Left ventricle myocardium inferior (tissue), 1 donor: Measurements from ENCODE around the gene ZNF208. TPM values are rescaled to one million over a fixed set of nuclear protein-coding genes. Genes with fewer than 3 reads are reported as not detected.

Experiments
- DNase-seq: peaks from one replicate; pipeline ENCODE4 v3.0.0-alpha.2; 2020
- H3K27ac ChIP-seq: fragments of 200-600 bp; replicated peaks from 2 replicates; pipeline ENCODE4 v1.8.0; 2021
- H3K27me3 ChIP-seq: fragments of 200-600 bp; 2 replicates; pipeline ENCODE4 v1.8.0; 2021; ENCODE audit warnings: low read depth
- H3K36me3 ChIP-seq: fragments of 200-600 bp; 2 replicates; pipeline ENCODE4 v1.8.0; 2021
- H3K4me1 ChIP-seq: fragments of 200-600 bp; 2 replicates; pipeline ENCODE4 v1.8.0; 2021
- H3K4me3 ChIP-seq: fragments of 200-600 bp; 2 replicates; pipeline ENCODE4 v1.8.0; 2021; ENCODE audit warnings: mild to moderate bottlenecking, moderate library complexity
- H3K9me3 ChIP-seq: fragments of 200-600 bp; replicated peaks from 2 replicates; pipeline ENCODE4 v1.8.0; 2021
- CTCF ChIP-seq: fragments of 200-600 bp; IDR thresholded peaks from 2 replicates; pipeline ENCODE4 v1.8.0; 2021; ENCODE audit warnings: antibody characterized with exemption, mild to moderate bottlenecking, borderline replicate concordance
- intact Hi-C: fragments of 100-400 bp; cut with micrococcal nuclease; formaldehyde crosslinking; loops from one replicate; pipeline ENCODE4 v1.11.0; 2022
- total RNA-seq: library from RNA; stranded (reverse); fragmentation: NEBNext Ultra II Directional; extraction: Animal tissue kit (Norgen Biotek cat#: 25700); gene quantifications from one replicate; pipeline ENCODE4 v1.2.1, GENCODE V29; 2021
- donor health status: DM: no; HTN: yes; CAD: no; lungs with severe emphysema.

Gene ZNF208
- total RNA-seq, 1 donor from 2014 or later, result 43.3 TPM

- intact Hi-C loops, result no loop called here
- H3K9me3 ChIP-seq, result peaks cover 59% of the 10 kb centered on the region
Observed at GRCh38 chr19:21921691-21922180, 89.0 kb downstream of the ZNF208 start.

DNA sequence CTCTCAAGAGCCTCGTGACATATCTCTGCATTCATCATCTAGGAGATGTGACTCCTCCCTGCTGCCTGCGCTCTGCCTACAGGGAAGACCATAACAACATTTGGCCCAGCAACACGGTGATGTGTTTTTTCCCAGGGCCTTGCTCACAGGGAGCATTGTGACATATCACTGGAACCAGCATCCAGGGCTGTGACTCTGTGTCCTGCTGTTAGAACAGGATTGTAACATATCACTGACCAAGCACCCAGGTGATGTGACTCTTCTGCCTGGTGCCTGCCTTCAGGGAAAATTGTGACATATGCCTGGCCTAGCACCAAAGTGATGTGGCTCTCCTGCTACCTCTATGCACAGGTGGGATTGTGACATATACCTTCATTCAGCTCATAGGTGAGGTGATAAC is 95.3 kb downstream of the ZNF208 start:
- Histone ChIP-seq H3K36me3 (no peaks in the 10 kb centered on the region), H3K9me3 (peaks cover 64% of the 10 kb centered on the region), H3K27ac (no peak overlapping the region), H3K4me1 (no peaks in the 10 kb centered on the region), H3K27me3 (no peaks in the 10 kb centered on the region), H3K4me3 (no peak overlapping the region)
- no peak for DNase-seq
- no peak for TF ChIP-seq CTCF
- intact Hi-C loops, result no loop called here

More at GRCh38 chr19:21921691-21922180, 89.0 kb downstream of the ZNF208 start:
- no peak for TF ChIP-seq CTCF
- Histone ChIP-seq H3K4me1 (no peaks in the 10 kb centered on the region), H3K4me3 (no peak overlapping the region), H3K27ac (no peak overlapping the region), H3K36me3 (no peaks in the 10 kb centered on the region), H3K27me3 (no peaks in the 10 kb centered on the region)
- DNase-seq, result no peak

DNA sequence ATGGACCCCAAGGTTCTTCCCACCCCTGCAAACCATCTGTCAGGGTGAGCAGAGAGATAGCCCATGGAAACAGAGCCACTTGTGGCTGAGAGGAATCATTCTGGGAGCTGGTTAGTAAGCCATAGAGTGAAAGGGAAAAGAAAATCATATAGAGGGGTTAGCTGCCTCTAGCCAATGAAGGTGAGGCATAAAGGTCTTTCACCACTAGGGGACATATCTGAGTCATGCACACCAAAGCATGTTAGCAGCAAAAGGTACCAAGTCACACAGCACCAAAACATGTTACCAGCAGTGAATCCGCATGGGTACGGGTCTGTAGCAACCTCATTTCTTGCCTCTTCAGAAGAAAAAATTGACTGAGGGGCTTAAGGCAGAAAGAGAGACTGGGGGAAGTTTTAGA is 98.1 kb downstream of the ZNF208 start:
- no peaks in the 10 kb centered on the region for H3K36me3 ChIP-seq
- intact Hi-C loops, result no loop called here
- no peaks in the 10 kb centered on the region for H3K4me1 ChIP-seq
- TF ChIP-seq CTCF, result no peak
- DNase-seq, result no peak
- no peak overlapping the region for H3K27ac ChIP-seq
- no peak overlapping the region for H3K4me3 ChIP-seq
- H3K9me3 ChIP-seq, result peaks cover 39% of the 10 kb centered on the region
- no peaks in the 10 kb centered on the region for H3K27me3 ChIP-seq

DNA sequence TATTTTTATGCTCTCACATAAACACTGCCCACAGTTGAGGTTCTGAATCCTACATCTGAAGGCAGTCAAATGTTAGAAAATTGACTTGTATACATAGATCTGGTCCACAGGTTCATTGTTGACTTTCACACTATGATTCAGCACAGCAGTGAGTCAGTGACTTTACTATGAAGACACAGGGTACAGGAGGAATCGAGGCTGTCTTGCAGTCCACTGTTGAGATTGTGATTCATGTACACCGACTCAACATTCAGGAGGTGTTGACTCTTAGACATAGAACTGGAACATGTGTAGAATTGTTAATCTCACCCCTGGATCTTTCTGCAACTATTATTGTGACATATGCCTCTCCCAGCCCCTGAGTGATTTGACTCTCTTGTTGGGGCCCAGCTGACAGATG is 100.4 kb downstream of the ZNF208 start:
- intact Hi-C loops, result no loop called here
- H3K27ac ChIP-seq, result no peak overlapping the region
- no peak for TF ChIP-seq CTCF
- peaks cover 24% of the 10 kb centered on the region for H3K9me3 ChIP-seq
- no peaks in the 10 kb centered on the region for H3K4me1 ChIP-seq
- H3K4me3 ChIP-seq, result no peak overlapping the region
- no peak for DNase-seq
- no peaks in the 10 kb centered on the region for H3K36me3 ChIP-seq
- no peaks in the 10 kb centered on the region for H3K27me3 ChIP-seq

DNA sequence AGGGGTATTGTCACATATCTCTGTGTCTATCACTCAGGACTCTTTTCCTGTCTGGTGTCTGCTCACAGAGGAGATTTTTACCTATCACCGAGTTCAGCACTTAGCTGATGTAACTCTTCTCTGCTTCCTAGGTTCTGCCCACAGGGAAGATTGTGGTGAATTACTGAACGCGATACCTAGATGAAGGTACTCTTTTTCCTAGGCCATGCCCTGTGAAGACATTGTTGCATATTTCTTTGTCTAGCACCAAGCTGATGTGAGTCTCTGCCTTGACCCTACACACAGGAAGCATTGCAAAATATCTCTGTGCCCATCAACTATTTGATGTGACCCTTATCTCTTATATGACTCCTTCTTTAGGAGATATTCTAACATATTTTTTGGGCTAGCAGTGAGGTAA is 102.7 kb downstream of the ZNF208 start:
- no peaks in the 10 kb centered on the region for H3K36me3 ChIP-seq
- intact Hi-C loops, result no loop called here
- H3K9me3 ChIP-seq, result peaks cover 17% of the 10 kb centered on the region
- H3K27me3 ChIP-seq, result no peaks in the 10 kb centered on the region
- no peak for DNase-seq
- no peaks in the 10 kb centered on the region for H3K4me1 ChIP-seq
- TF ChIP-seq CTCF, result no peak
- no peak overlapping the region for H3K27ac ChIP-seq
- no peak overlapping the region for H3K4me3 ChIP-seq

- Histone ChIP-seq H3K27ac (no peak overlapping the region), H3K27me3 (no peaks in the 10 kb centered on the region), H3K4me3 (no peak overlapping the region), H3K36me3 (no peaks in the 10 kb centered on the region), H3K4me1 (no peaks in the 10 kb centered on the region), H3K9me3 (peaks cover 15% of the 10 kb centered on the region)
- intact Hi-C loops, result no loop called here
- no peak for TF ChIP-seq CTCF
- no peak for DNase-seq
Observed at GRCh38 chr19:21907516-21907915, 103.2 kb downstream of the ZNF208 start.
